SK-N-SH treated with all-trans-retinoic acid at 6 μM for 48 hours (cell line): Measurements from ENCODE around the gene TSPAN18.

Source experiments
- ARNTL ChIP-seq: fragments of 450-650 bp; formaldehyde crosslinking; IDR thresholded peaks from 2 replicates; pipeline ENCODE4 v1.5.0; 2020; ENCODE audit warnings: low read depth, mild to moderate bottlenecking, moderate library complexity, borderline replicate concordance
- BACH2 ChIP-seq: fragments of 250-450 bp; sonication (Bioruptor Pico); IDR thresholded peaks from 2 replicates; pipeline ENCODE4 v1.9.0; 2021; ENCODE audit warnings: mild to moderate bottlenecking, borderline replicate concordance
- CREB5 ChIP-seq: fragments of 250-450 bp; sonication (Bioruptor Pico); IDR thresholded peaks from 2 replicates; pipeline ENCODE4 v1.5.1; 2020; ENCODE audit warnings: low read depth, mild to moderate bottlenecking, moderate library complexity
- CSRNP3 ChIP-seq: fragments of 250-450 bp; sonication (Bioruptor Pico); IDR thresholded peaks from 2 replicates; pipeline ENCODE4 v1.5.1; 2021; ENCODE audit warnings: mild to moderate bottlenecking, moderate library complexity
- ESRRG ChIP-seq: fragments of 250-450 bp; sonication (Bioruptor Pico); IDR thresholded peaks from 2 replicates; pipeline ENCODE4 v1.6.1; 2021; ENCODE audit warnings: mild to moderate bottlenecking
- OSR1 ChIP-seq: fragments of 250-450 bp; sonication (Bioruptor Pico); IDR thresholded peaks from 2 replicates; pipeline ENCODE4 v1.8.0; 2022; ENCODE audit warnings: moderate library complexity, mild to moderate bottlenecking, inconsistent platforms
- PATZ1 ChIP-seq: fragments of 250-450 bp; sonication (Bioruptor Pico); IDR thresholded peaks from 2 replicates; pipeline ENCODE4 v1.8.0; 2020; ENCODE audit warnings: mild to moderate bottlenecking, moderate library complexity, borderline replicate concordance
- SNAI2 ChIP-seq: fragments of 250-450 bp; sonication (Bioruptor Pico); IDR thresholded peaks from 2 replicates; pipeline ENCODE4 v1.5.0; 2020; ENCODE audit warnings: mild to moderate bottlenecking, moderate library complexity
- ZC3H10 ChIP-seq: fragments of 250-450 bp; sonication (Bioruptor Pico); IDR thresholded peaks from 2 replicates; pipeline ENCODE4 v1.5.1; 2021; ENCODE audit warnings: mild to moderate bottlenecking, moderate library complexity
- ZFP3 ChIP-seq: fragments of 250-450 bp; sonication (Bioruptor Pico); IDR thresholded peaks from 2 replicates; pipeline ENCODE4 v1.5.0; 2020; ENCODE audit warnings: mild to moderate bottlenecking, moderate library complexity
- ZFP30 ChIP-seq: fragments of 450-650 bp; formaldehyde crosslinking; IDR thresholded peaks from 2 replicates; pipeline ENCODE4 v1.5.0; 2022; ENCODE audit warnings: mild to moderate bottlenecking, moderate library complexity
- ZNF70 ChIP-seq: fragments of 450-650 bp; formaldehyde crosslinking; IDR thresholded peaks from 2 replicates; pipeline ENCODE4 v1.5.0; 2020; ENCODE audit warnings: mild to moderate bottlenecking, moderate library complexity

- TF ChIP-seq ZC3H10 (CRISPR knock-in tag) (no peak), ZNF70 (no peak), ARNTL (CRISPR knock-in tag) (no peak), OSR1 (CRISPR knock-in tag) (no peak), CREB5 (CRISPR knock-in tag) (no peak), BACH2 (CRISPR knock-in tag) (no peak), SNAI2 (CRISPR knock-in tag) (no peak), CSRNP3 (no peak), ZFP3 (CRISPR knock-in tag) (no peak), ESRRG (no peak), ZFP30 (CRISPR knock-in tag) (no peak), PATZ1 (CRISPR knock-in tag) (no peak)
Observed at GRCh38 chr11:44803009-44803408, 76.2 kb downstream of the TSPAN18 start.
